HG02885 (cell line): Measurements from ENCODE around the gene PER1.
A peak's percentile ranks its signal among the peaks of the same experiment; 100 is the strongest.
"Not testable (repeated sequence)": the region's sequence is repeated elsewhere in the genome, so short reads cannot be mapped to it uniquely, and the experiment has no call there.

Experiments used
- ATAC-seq: cut with Tn5 transposase; IDR thresholded peaks from one replicate; pipeline ENCODE4 v1.9.1; 2021; ENCODE audit warnings: mild to moderate bottlenecking; ENCODE audit not compliant: unreplicated experiment, poor library complexity

PER1 gene

DNA sequence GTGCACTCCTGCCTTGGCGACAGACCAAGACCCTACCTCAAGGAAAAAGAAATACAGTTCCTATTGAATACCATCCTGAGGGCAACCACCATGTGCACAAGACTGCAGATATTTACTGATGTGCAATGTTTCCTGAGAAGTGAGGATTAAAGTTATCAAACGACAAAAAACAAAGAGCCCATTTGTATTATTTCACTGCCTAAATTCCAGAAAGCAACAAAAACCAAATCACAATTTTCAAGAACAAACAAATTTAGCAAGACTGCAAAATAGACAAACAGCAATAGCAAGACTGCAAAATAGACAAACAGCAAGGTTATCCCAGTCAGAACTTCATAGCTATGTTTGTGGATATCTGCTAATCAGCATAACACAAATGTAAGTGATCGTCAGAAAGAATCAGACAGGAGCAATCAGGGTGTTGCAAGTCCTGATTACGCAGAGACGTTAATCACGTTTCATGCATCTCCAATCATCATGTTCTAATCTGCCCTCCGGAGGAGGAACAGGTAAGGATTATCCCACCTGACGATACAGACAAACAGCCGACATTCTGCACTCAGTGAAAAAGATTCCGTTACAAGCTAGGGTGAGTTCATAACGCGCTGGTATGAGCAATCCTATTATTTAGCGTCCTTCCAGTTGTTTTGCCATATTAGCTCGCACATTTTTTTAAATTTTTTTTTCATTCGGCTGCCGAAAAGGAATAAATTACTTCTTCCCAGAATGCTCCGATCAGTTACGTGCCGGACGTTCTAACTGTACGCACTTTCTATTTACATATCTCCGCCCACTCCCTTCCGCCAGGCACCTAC lies 21.1 kb upstream of the PER1 start:
- peak; percentile 73 for ATAC-seq

GRCh38 chr17:8170186-8170585 lies 18.0 kb upstream of the PER1 start:
- ATAC-seq: not testable (repeated sequence)

- no peak for ATAC-seq
Measured at GRCh38 chr17:8167526-8167925, 15.3 kb upstream of the PER1 start.

GRCh38 chr17:8166731-8167130 lies 14.5 kb upstream of the PER1 start:
- ATAC-seq: no peak

DNA sequence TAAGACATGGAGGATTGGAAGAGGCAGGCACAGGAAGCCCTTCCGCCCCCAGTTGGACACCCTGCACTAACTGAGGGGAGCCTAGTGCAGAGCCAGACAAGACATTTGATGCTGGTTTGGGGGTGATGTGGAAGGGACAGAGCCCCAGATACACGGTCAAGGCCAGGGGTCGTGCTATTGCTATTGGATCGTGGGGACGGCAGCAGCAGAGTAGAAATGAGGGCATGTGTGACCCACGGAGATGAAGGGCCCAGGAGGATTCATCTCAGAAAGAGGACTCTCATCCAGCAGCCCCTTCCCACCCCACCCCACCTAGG lies 12.6 kb upstream of the PER1 start:
- ATAC-seq: no peak

DNA sequence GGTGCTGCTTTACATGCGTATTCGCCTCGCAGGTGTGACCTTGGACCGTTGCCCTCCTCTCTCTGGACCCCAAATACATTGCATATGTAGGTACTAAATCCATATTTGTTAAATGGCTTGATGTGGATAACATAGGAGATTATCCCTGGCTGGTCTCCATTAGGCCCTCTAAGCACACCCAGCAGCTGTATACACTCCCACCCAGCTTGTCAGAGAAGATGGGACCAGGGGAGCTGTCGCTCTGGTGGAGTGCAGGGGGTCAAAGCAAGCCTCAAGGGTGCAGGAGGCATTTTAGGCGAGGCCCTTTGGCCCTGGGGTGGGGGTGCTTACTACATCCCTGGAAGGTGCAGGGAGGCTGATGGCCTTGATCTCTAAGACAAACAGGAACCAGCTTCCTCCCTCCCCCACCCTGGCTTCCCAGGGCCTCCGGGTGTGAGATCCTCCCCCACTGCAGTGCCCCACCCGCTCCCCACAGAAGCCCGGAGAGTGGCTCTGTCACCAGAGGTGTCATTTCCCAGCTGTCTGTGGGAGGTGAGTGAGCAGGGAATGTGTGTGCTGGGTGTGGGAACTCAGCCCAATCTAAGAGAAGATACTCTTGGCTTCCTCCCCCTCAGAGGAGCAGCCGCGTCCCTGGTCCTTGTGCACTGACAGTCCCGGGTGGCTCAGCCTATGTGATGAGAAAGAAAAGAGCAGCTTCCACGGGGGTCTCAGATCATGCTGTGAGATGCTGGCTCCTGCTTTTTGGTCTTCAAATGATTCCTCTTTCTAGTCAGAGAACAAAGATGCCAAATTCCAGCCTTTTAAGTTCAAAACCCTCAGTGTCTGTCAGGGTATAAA lies 12.0 kb upstream of the PER1 start:
- ATAC-seq: no peak

DNA sequence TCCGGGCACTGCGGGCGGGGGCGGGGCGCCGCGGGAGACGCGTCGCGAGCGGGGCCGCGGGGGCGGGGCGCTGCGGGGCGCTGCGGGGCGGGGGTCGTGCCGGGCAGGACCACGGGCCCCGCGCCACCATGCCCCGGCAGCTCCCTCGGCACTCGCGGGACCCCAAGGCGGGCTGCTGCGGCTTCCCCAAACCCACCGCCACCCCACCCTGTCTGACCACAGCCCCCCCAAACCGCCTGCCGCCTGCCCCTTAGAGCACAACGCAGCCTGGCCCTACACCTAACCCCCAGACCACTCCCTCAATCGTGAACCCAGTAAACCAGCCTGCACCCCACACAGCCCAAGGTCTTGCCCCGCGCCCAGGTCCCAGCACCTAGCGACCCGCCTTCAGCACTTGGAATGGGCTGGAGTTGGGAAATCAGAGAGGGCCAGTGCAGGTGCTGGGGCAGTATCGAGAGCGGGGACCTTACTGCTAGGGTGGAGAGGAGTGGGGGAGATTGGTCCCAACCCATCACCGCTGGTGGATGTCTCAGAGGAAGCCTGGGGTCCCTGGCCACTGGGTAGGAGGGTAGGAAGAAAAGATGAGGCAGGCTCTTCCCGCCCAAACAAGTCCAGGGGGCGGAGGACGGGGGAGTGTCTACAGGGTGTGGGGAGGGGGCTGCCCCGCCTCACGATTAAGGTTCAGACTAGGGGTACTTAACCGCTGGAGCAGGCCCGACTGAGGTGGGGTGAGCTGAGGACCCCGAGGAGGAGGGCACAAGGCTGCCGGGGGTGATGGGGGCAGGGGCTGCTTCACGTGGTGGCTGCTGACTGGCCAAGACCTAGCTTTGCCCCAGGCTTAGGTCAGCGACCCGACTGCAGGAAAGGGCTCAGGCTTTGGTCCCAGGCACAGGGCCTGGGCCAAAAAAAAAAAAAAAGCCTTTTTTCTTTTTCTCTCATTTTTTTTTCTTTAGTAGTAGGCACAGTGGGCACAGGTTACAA lies 11.1 kb upstream of the PER1 start:
- ATAC-seq: peak; percentile 20

DNA sequence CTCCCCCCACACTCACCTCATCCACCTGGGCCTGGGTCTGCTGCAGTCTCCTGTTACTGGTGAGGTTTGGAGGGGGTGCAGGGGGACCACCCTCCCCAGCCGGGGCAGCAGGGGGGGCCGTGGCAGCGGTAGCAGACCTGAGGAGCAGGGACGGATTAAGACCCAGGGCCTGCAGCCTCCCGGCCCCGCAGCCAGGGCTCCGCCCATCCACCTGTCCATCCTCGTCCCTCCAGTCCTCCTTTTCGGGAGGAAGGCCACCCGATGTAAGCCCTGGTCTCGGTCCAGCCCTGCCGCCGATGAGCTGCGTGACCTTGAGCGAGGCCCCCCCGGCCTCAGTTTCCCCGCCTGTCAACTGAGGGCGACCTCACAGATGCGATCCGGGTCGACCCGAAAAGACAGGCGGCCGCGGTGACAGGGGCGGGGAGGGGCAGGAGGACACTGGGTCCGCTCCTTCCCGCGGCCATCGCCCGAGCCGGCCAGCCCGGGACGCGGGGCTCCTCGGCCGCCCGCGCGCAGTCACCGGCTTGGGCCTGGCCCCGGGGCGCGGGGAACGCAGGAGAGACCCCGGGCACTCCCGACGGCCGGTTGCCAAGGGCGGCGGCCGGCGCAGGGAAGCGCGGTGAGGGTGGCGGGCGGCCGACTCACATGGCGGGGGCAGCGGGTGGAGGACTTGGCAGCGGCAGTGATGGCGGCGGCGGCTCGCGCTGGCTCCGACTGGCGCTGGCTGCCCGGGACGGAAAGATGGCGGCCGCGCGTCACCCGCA lies 10.2 kb upstream of the PER1 start, which contains the start of gene VAMP2:
TSS of gene VAMP2 (minus strand) at position 716 of the 764 bp plus-strand sequence. CDS start at position 647, 69 bp downstream.
- peak; percentile 46 for ATAC-seq

DNA sequence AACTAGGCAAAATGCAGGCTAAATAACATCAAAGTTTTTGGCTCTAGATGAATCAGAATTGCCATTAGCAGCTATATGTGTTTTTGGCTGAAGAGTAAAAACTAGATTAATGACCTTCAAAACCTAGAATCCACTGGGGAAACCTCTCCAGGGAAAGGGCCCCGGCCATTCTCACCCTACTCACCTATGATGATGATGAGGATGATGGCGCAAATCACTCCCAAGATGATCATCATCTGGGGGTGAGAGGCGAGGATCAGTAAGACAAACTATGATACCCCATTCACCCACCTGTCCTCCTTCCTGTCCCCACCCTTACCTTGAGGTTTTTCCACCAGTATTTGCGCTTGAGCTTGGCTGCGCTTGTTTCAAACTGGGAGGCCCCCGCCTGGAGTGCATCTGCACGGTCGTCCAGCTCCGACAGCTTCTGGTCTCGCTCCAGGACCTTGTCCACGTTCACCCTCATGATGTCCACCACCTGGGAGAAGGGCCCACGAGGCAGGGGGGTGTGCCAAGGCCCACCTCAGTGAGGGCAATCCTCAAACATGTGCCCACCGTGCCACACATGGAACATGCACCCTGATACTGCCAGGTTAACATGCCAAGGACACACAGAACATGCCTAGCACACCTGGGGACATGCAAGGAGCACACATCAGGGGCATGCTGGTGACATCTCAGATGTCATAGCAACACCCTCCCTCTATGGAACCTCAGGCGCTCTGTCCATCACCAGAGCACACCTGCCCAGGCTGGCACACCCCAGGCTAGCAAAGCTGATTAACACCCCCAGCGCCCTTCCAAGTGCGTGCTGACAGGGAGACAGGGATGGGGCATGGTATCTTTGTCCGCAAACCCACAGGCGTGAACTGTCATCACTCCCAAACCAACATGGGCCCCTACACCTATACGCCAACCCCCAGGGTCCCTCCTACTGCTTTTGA lies 9.4 kb upstream of the PER1 start:
- ATAC-seq: no peak

- ATAC-seq: no peak
Measured at GRCh38 chr17:8160741-8161221, 8.6 kb upstream of the PER1 start.

- no peak for ATAC-seq
Measured at GRCh38 chr17:8160224-8160577, 8.0 kb upstream of the PER1 start.

GRCh38 chr17:8159459-8160223 lies 7.4 kb upstream of the PER1 start:
- no peak for ATAC-seq

DNA sequence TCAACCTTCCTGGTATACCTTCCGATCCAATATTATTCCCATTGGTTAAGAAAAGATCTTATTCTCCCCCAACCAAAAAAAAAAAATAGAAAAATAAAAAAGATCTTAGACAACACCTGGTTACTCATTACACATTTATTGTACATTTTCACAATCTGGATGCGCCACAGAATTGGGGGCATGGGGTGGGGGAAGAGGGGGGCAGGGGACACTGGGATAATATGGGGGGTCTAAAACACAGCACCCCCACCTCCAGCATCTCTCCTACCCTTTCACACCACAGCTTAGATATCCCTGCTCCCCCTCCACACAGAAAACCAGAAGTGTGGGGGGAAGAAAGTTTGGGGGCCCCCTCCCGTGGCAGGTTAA lies 6.8 kb upstream of the PER1 start:
- no peak for ATAC-seq

GRCh38 chr17:8158267-8159031 lies 6.2 kb upstream of the PER1 start:
- no peak for ATAC-seq

DNA sequence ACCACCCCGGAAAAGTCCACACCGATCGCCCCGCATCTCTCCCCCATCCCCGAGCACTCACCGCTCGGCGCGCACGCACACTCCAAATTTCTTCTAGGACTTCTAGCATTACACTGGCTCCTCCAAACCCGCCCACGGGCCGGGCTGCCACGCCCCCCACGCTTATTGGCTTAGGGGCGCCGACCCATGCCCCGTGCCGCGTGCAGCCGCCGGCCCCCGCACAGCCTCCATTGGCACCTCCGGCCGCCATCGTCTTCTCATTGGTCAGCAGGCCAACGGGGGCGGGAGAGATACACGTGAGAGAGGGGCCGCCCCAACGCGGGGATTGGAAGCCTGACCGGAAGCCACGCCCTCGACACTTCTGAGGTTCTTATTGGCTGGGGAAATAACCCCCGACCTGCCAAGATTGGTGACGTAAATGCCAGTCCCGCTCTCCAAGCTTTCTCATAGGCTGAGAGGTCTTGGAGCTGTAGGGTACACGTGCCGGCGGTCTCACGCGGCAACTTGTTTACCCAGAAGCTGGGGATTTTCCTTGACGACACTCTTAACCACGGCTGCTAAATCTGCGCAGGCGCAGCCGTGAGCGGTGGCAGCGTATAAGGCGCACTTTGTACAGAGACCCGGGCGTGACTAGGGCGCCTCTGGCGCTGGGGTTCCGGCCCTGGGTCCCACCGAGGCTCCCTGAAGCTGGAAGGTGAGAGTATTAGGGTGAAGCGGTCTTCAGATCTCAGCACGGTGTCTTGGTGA lies 4.2 kb upstream of the PER1 start:
- peak; percentile 82 for ATAC-seq

GRCh38 chr17:8155996-8156245 lies 3.7 kb upstream of the PER1 start:
- no peak for ATAC-seq
